ENCODE data around the gene PPA2.
"Not testable (repeated sequence)": the region's sequence is repeated elsewhere in the genome, so short reads cannot be mapped to it uniquely, and the experiment has no call there.

PPA2 gene

DNA sequence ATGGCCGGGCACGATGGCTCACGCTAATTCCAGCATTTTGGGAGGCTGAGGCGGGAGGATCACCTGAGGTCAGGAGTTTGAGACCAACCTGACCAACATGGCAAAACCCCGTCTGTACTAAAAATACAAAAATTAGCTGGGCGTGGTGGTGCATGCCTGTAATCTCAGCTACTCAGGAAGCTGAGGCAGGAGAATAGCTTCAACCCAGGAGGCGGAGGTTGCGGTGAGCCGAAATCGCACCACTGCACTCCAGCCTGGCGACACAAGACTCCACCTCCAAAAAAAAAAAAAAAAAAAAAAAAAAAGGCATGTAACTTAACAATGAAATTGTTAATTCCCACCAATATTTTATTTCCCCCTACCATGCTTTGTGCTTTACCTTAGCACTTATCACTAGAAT is 15.3 kb downstream of the PPA2 start:
- not testable (repeated sequence) for DNase-seq

DNA sequence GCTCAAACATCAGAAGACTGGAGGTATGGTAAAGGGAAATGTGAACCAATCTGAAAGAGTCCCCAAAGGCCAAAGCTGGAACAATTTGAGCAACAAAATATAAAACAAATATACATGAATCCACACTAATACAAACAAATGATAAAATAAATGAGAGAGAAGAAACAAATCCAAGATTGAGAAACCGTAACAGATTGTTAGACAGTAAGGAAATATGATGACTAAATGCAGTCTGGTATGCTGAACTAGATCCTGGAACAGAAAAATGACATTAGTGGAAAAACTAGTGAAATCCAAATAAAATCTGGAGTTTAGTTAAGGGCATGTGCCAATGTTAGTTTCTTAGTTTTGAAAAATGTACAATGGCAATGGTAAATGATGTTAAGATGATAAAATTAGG is 15.9 kb downstream of the PPA2 start:
- DNase-seq = no peak

DNA sequence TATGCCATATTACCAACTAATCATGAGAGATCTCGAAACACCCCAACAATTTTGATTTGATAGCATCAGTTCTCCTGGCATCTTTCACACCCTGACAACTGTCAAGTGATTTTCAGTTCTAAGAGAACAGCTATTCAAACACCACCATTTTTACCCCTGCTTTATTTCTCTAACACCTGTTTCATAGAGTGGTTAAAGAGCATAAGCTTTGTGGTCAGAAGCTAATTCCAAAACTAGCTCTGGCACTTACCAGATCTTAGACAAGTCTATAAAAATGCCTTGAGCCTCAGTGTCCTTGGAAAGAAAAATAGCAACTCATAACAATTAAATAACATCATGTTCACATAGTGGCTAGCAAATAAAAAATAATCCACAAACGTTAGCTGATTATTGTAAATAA is 17.9 kb downstream of the PPA2 start:
- no peak for DNase-seq

DNA sequence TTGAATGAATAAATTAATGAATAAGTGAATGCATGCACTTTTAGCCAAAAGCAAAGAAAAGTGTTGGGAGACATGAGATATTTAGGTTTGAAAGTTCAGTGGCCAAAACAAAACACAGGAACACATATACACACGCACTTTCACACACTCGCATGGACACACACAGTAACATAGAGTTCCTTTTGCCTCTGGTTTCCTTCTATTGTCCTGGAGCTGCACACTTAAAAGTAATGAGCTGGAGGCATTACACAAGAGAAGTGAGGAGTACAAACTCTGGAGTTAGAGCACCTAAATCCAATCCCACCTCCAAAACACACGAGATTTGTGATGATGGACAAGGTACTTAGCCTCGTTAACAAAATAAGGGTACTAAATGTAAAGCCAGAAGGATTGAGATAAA is 18.7 kb downstream of the PPA2 start:
- no peak for DNase-seq

DNA sequence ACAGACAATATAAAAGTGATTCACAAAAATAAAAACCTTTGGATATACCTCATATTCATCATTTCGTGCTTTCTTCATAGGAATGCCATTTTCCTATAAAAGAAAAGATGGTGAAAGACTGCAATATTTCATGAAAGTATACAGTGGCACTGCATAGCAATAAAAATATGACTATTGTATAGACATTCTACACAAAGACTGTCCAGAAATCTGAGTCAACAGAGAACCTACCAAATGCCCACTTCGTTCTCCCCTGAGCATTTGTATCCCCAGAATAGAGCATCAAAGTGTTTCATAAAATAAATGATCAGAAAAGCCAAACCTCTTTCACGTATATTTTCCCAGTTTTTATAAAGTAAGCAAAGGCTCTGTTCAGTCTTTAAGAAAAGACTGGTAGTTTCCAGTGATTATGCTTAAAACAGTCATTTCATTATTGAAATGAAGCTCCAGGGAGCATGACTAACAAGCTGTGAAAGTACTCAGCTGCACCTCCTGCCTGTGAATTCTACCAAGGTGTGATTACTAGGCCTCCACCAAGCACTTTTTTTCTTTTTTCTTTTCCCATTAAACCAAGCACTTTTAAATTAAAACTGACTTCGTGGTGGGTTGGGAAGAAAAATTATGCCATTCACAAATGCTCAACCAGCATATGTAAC is 20.2 kb downstream of the PPA2 start:
- DNase-seq = no peak

DNA sequence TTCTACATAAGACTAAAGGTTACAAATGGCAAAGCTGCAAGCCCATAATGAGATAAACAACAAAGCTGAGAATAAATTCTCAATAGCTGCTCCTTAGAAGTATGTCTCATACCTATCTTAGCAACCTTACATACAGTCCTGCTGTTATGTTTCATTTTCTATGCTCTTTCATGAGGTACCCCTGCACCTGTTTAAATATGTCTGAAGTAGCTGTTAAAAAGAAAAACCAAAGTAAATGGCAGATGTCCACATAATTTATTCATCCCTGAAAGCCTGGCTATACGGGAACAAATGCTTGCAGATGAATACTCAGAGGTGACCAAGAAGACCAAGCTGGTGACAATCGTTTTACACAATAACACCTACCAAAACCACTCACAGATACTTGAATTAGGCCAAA is 22.5 kb downstream of the PPA2 start:
- DNase-seq = no peak

DNA sequence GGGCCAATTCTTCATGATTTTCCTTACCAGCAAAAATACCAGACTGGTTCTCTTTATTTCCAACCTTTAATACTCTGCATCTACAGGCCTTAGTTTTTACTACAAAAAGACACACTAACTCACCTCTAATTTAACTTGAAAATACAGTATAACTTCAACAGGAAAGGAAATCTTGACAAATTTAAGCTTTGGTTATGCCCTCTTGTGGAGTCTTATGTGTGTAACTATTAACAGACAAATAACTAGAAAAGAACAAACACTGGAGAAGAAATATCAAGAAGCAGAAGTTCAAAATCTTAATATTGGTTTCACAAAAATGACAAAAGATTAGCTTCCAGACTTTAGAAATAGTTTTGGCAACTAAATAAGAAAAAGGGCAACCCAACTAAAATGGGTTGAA is 33.0 kb downstream of the PPA2 start:
- no peak for DNase-seq

DNA sequence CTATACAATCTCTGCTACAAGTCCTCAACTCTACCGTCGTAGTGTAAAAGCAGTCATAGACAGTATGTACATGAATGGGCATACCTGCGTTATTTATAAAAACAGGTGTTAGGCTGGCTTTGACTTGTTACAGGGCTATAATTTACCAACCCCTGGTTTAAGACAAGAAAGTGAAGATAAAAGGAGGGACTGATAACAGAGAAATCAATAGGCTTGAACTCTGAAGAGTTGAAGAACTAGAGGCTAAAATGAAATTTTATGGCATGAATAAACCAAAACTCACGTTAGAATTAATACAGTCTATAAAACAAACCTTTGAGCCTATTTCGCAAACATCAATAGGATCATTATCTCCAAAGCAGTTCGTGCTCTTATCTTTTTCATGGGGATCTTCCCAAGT is 36.2 kb downstream of the PPA2 start:
- no peak for DNase-seq

DNA sequence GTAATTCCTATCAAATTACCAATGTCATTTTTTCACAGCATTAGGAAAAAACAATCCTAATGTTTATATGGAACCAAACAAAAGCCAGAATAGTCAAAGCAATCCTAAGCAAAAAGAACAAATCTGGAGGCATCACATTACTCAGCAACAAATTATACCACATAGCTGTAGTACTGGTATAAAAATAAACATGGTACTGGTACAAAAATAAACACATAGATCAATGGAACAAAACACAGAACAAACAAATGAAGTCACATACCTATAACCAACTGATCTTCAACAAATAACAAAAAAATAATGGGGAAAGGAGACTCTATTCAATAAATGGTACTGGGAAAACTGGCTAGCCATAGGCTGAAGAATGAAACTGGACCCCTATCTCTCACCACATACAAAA is 37.4 kb downstream of the PPA2 start:
- DNase-seq = no peak

DNA sequence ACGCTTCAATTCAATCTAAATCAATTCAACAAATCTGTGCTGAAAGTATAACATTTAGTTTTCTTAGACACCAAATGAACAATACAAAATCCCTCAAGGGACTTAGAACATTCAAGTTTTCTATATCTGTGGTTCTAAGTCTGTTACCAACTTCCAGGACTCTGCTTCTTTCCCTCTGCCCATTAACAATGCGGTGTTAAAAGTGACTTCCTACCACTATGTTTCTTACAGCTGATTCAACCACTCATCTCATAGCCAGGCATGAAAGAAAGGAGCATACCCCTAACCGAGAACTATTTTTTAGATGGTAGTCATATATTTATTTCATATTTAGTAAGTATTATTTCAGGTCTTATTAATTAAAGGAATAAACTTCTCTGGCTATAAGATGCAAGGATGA is 38.9 kb downstream of the PPA2 start:
- DNase-seq = no peak

DNA sequence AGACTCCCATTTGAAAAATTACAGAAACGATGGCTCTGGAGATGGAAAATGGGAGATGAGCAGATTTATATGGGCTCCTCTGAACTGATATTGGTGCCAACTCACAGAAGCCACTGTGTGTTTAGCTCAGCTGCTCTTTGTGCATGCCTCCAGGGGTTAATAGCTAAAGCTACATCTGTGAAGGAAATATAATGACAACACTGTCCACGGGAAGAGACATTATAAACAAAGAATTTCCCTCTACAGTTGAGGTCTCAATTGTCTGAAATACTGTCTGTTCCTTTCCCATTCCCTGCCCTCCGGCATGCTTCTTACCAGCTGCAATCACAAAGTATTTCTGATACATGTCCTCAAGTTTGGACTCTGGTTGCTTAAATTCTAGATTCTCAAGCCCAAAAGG is 40.4 kb downstream of the PPA2 start:
- no peak for DNase-seq

DNA sequence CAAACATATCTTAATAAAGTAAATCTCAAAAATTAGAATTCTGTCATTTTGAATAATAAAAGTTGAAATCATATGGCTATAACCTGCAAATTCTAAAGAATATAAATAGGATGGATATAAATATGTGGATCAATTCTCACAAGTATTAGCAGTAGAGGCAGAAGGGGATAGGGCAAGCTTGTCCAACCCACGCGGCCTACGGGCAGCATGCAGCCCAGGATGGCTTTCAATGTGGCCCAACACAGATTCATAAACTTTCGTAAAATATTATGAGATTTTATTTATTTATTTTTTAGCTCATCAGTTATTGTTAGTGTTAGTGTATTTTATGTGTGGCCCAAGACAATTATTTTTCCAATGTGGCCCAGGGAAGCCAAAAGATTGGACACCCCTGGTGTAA is 41.4 kb downstream of the PPA2 start:
- no peak for DNase-seq

DNA sequence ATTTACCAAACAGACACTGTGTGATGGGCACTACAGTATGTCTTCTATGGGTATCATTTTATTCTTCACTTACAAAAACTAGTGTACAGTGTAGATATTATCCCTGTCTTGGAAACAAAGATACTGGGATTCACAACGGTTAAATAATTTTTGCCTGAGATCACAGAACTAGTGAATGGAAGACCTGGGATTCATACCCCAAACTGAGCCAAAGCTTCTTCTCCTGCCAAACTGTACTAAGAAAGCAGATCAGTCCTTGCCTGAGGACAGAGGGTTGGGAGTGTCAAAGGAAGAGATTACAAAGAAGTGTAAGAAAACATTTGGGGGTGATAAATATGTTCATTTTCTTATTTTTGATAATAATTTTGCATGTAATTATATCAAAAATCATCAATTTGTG is 43.1 kb downstream of the PPA2 start:
- no peak for DNase-seq

DNA sequence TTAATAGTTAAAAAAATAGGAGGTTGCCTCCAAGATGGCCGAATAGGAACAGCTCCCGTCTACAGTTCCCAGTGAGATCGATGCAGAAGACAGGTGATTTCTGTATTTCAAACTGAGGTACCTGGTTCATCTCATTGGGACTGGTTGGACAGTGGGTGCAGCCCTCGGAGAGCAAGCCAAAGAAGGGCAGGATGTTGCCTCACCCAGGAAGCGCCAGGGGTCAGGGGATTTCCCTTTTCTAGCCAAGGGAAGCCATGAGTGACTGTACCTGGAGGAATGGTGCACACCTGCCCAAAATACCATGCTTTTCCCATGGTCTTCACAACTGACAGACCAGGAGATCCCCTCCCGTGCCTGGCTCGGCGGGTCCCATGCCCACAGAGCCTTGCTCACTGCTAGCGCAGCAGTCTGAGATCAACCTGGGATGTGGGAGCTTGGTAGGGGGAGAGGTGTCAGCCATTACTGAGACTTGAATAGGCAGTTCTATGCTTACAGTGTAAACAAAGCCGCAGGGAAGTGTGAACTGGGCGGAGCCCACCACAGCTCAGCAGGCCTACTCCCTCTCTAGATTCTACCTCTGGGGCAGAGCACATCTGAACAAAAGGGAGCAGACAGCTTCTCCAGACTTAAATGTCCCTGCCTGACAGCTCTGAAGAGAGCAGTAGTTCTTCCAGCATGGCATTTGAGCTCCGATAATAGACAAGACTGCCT is 47.5 kb downstream of the PPA2 start:
- no peak for DNase-seq

DNA sequence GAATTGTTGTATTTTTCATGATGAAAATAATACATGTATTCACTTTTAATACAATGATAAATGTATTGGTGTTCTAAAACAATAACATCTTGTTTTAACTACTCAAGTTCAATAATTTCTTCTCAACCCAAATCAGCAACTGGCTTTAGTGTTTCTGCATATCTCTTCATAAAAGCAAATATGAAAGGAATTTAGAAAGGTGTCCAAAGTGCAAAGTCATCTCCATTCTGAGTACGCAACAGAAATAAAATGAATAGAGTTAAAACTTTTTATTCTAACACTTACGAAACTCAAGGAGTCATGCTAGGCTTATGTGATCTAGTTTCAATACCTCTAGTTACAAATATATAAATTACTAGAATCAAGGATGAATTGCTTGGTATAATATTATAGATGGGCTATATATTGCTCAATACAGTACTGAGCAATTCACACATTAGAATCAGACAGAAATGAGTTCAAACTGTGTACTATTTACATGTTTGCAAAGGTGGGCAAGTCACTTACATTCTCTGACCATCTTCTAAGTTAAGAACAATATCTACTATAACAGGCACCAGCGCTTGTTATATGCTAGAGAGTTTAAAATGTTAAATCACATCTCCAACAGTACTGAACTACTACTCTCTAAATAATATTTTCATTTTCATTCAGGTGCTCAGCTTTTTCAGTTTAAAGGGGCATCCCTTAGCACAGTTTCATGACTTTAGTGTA is 51.5 kb downstream of the PPA2 start:
- no peak for DNase-seq

DNA sequence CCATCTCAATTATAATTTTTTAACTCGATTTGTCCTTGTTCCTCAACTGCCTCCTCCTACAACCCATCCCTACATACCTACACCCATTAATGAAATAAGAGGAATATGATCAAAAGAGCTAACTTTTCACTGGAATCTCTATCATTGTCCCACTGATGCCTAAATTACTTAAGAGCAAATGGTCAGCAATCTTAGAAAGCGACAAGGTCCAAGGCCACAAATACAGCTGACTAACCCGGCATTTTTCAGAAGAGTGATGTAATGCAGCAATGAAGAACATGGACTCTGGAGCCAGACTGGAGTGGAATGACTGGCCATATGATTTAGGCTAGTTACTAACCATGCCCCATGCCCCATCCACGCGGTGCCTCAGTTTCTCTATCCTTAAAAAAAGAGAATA is 56.2 kb downstream of the PPA2 start:
- DNase-seq = no peak

DNA sequence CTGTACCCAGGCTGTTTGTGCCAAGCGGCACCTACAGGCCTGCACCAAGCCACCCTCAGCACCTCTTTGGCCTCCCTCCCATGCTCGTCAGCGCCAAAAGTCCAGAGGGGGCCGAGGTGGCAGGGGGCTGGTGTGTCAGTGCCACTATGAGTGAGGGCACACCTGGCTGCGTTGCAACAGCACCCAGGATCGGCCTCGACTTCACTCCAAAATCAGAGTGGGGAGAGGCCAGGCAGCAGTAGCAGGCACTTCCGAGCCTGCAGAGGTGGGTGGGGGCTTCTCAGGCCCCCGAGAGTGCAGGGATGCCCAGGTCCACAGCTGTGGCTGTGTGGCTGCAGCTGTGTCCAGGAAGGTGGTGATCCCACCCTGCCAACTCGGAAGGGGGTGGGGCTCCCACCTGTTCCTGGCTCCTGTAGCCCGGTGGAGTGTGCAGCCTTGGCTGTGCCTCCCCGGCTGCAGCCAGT is 58.5 kb downstream of the PPA2 start:
- DNase-seq = no peak

DNA sequence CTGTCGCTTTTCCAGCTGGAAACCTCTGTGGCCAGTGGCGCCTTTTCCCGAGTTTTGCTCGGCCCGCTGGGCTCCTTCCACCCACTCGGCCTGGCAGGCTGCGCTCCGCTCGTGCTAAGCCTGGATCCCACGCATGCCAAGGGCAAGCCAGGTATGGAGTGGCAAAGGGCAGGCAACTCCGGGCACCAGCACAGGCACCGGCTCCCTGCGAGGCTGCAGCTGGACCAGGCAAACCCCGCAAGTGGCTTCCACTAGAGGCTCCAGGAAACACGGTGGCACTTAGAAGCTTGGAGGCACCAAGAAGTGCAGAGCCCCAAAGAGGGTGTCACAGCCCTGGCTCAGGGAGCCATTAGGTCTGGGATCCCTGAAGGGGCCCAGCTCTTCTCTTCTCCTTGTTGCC is 59.5 kb downstream of the PPA2 start:
- DNase-seq = no peak

DNA sequence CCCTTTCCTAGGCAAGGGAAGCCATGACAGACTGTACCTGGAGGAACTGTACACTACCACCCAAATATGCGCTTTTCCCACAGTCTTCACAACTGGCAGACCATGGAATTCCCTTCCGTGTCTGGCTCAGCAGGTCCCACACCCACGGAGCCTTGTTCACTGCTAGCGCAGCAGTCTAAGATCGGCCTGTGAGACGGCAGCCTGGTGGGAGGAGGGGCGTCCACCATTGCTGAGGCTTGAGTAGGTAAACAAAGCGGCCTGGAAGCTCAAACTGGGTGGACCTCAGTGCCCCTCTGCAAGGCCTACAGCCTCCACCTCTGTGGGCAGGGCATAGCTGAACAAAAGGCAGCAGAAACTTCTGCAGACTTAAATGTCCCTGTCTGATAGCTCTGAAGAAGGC is 64.7 kb downstream of the PPA2 start:
- not testable (repeated sequence) for DNase-seq

DNA sequence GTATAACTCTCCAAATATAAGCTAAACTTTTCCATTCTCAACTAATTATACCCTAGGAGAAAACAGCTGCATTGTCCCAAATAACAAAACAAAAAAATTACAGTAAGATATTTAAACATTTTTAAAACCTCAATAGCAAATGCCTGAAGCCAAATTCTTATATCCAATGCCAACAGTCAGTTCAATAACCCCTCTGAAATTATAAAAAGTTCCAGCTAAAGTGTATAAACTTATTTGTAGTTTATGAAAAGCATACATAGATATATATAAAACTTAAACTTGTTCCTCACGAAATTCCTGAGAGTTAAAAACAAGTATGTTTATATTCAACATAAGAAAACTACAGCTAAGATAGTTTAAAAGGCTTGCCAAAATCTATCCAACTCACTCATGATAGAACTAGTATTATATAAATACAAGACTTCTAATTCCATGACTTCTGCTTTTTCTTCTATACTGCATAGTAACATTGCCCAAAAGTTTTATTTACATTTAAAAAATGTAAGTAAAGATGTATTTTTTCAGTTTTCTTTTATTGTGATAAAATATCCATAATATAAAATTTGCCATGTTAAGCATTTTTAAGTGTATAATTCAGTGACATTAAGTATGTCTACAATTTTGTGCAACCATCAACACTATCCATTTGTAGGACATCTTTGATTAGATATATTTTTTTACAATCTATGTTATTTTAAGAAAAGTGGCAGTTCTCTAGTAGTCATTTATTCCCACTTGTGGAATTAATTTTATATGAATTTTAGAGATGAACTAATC is 72.8 kb downstream of the PPA2 start:
- DNase-seq = no peak

DNA sequence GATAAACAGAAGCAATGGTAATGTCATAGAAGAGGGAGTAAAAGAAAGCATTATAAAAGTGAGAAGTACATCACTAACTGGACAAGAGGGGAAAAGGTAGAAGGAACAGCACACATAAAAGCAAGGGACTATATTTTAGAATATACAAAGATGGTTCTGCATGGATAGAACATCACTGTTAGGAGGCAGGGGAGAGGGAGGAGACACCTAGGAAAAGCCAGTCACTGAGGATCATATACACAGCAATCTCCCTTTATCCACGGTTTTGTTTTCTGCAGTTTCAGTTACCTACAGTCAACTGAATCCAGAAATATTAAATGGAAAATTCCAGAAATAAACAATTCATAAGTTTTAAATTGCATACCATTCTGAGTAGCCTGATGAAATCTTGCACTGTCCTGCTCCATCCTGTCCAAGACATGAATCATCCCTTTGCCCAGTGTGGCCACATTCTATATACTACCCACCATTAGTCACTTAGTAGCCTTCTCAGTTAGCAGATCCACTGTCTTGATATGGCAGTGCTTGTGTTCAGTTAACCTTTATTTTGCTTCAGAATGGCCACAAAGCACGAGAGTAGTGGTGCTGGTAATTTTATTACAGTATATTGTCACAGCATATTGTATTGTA is 74.2 kb downstream of the PPA2 start:
- no peak for DNase-seq

DNA sequence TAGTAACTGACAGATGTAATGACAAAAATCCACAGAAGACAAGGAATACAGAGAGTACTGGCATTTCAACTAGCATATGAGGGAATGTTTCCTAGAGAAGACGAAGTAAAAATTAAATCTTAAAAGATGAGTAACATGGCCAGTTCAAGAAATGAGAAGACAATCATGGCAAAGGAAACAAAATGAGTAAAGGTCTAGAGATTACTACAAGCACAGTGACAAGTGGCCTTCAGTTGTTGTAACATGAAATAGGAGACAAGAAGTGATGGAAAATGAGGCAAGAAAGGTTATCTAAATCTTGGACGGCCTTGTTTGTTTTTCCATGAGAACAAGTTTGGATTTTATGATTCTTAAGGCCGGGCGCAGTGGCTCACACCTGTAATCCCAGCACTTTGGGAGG is 81.0 kb downstream of the PPA2 start:
- no peak for DNase-seq

DNA sequence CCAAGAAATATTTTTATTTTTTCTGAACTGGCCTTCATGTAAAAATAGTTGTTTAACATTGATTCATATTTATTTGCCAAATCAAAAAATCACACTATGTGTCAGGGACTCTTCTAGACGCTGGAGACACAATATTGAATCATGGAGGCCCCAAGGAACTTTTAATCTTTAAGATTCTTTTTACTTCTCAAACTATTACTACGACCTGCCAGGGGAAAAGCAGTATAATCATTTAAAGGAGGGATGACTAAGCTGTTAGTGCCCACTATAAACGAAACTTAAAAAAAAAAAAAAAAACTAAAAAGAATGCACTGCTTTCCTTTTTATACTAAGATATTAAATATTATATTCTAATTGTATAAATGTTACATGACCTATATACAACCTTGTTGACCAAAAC is 84.7 kb downstream of the PPA2 start:
- DNase-seq = no peak

Measured in GF-D8 (cell line).